OCI-LY7 (cell line): Measurements from ENCODE around the gene CLDN22. TPM values are rescaled to one million over a fixed set of nuclear protein-coding genes. Genes with fewer than 3 reads are reported as not detected.

ENCODE experiments used
- BruUV-seq: library from RNA; stranded (reverse); fragments of 400-500 nt; replicated peaks from 2 replicates; lab custom pipeline; 2021; lab: Mats Ljungman, UMichigan
- CTCF ChIA-PET: fragments of 300-600 bp; sonication (Branson Sonifier 250); formaldehyde crosslinking; loops from one replicate; lab custom pipeline; 2022; ENCODE audit warnings: antibody characterized with exemption; ENCODE audit not compliant: unreplicated experiment; lab: Charles Lee
- POLR2A ChIA-PET: fragments of 300-600 bp; sonication (Branson Sonifier 250); formaldehyde crosslinking; loops from one replicate; lab custom pipeline; 2022; ENCODE audit warnings: antibody characterized with exemption; lab: Charles Lee
- DNase-seq: peaks from one replicate; pipeline ENCODE4 v3.0.0-alpha.2; 2015; ENCODE audit warnings: low spot score
- H2AFZ ChIP-seq: fragments of 200-600 bp; sonication (generic), shearing (Covaris generic); 2 replicates; pipeline ENCODE4 v1.6.1; 2014; ENCODE audit warnings: mild to moderate bottlenecking, antibody characterized with exemption, low read length, moderate library complexity
- H3K27ac ChIP-seq: fragments of 200-600 bp; sonication (generic); 2 replicates; pipeline ENCODE4 v1.5.1; 2014; ENCODE audit warnings: mixed run types, low read depth, mild to moderate bottlenecking, moderate library complexity, low read length, inconsistent platforms; ENCODE audit not compliant: poor library complexity, severe bottlenecking
- H3K36me3 ChIP-seq: fragments of 200-600 bp; sonication (generic); 2 replicates; pipeline ENCODE4 v1.6.1; 2014; ENCODE audit warnings: mild to moderate bottlenecking, antibody characterized with exemption, low read length, moderate library complexity, mixed read lengths; ENCODE audit not compliant: insufficient read depth
- H3K4me1 ChIP-seq: fragments of 200-600 bp; sonication (generic); 2 replicates; pipeline ENCODE4 v1.5.1; 2014; ENCODE audit warnings: mild to moderate bottlenecking, low read length; ENCODE audit not compliant: insufficient read depth, poor library complexity, severe bottlenecking
- H3K4me2 ChIP-seq: fragments of 200-600 bp; sonication (generic); 2 replicates; pipeline ENCODE4 v1.6.1; 2014; ENCODE audit warnings: mild to moderate bottlenecking, low read length
- H3K4me3 ChIP-seq: fragments of 200-600 bp; sonication (generic); 2 replicates; pipeline ENCODE4 v1.5.1; 2014; ENCODE audit warnings: mild to moderate bottlenecking, low read depth, low read length; ENCODE audit not compliant: poor library complexity, severe bottlenecking
- H3K79me2 ChIP-seq: fragments of 200-600 bp; sonication (generic); 2 replicates; pipeline ENCODE4 v1.6.1; 2016; ENCODE audit warnings: low read depth, mild to moderate bottlenecking, low read length, moderate library complexity, mixed read lengths; ENCODE audit not compliant: insufficient read depth
- H3K9me2 ChIP-seq: fragments of 200-600 bp; sonication (generic); 2 replicates; pipeline ENCODE4 v1.6.1; 2016; ENCODE audit warnings: mild to moderate bottlenecking, low read length, mixed read lengths; ENCODE audit not compliant: insufficient read depth
- H3K9me3 ChIP-seq: fragments of 200-600 bp; sonication (generic); 2 replicates; pipeline ENCODE4 v1.6.1; 2014; ENCODE audit warnings: mild to moderate bottlenecking, mixed run types, low read length, mixed read lengths
- H4K20me1 ChIP-seq: fragments of 200-600 bp; sonication (generic); 2 replicates; pipeline ENCODE4 v1.6.1; 2014; ENCODE audit warnings: mild to moderate bottlenecking, antibody characterized with exemption, low read length, moderate library complexity, mixed read lengths; ENCODE audit not compliant: insufficient read depth
- CTCF ChIP-seq: fragments of 200-600 bp; sonication (generic); conservative IDR thresholded peaks from 2 replicates; pipeline ENCODE4 v1.5.1; 2014; ENCODE audit warnings: mild to moderate bottlenecking, antibody characterized with exemption, low read length, moderate library complexity, mixed read lengths
- EZH2phosphoT487 ChIP-seq: fragments of 200-600 bp; sonication (generic); IDR thresholded peaks from 2 replicates; pipeline ENCODE4 v1.6.1; 2018; ENCODE audit warnings: low read depth, borderline replicate concordance, mild to moderate bottlenecking, mixed run types, antibody characterized with exemption, low read length, moderate library complexity, mixed read lengths
- intact Hi-C: fragments of 100-400 bp; cut with micrococcal nuclease; formaldehyde crosslinking; loops from one replicate; pipeline ENCODE4 v1.10.0; 2022; ENCODE audit not compliant: unreplicated experiment
- total RNA-seq, 2 experiments: library from RNA; depleted of rRNA in 1 of 2; stranded (reverse); fragments of >200 nt in 1 of 2; shearing (Covaris generic) in 1 of 2; gene quantifications; 2 replicates each; pipeline ENCODE4 v1.2.3, GENCODE V29; 2014 to 2022

Gene CLDN22
- total RNA-seq, 2 experiments from 2014 or later = not detected

- no peaks in the 10 kb centered on the region for H3K9me2 ChIP-seq
- no peak for DNase-seq
- TF ChIP-seq EZH2phosphoT487 (no peak), CTCF (no peak)
- ChIA-PET CTCF (no interaction called here), POLR2A (interaction anchor here (1.3 kb wide), 1 partner anchor 10 kb away, joined by 4 read pairs; no protein-coding TSS in a partner anchor)
- no peak overlapping the region for H3K4me3 ChIP-seq
- H3K9me3 ChIP-seq = no peaks in the 10 kb centered on the region
- H3K4me1 ChIP-seq = no peaks in the 10 kb centered on the region
- H3K4me2 ChIP-seq = no peak overlapping the region
- BruUV-seq = no TSS peak
- no peaks in the 10 kb centered on the region for H4K20me1 ChIP-seq
- H2AFZ ChIP-seq = no peak overlapping the region
- H3K36me3 ChIP-seq = no peaks in the 10 kb centered on the region
- H3K79me2 ChIP-seq = no peaks in the 10 kb centered on the region
- H3K27ac ChIP-seq = no peak overlapping the region
- intact Hi-C loops = no loop called here
These were observed 42.0 kb upstream of the CLDN22 start for GRCh38 chr4:183362036-183362435.

- Histone ChIP-seq H4K20me1 (no peaks in the 10 kb centered on the region), H3K79me2 (no peaks in the 10 kb centered on the region), H2AFZ (no peak overlapping the region), H3K9me3 (no peaks in the 10 kb centered on the region), H3K27ac (no peak overlapping the region), H3K4me1 (no peaks in the 10 kb centered on the region), H3K4me2 (no peak overlapping the region), H3K4me3 (no peak overlapping the region), H3K36me3 (no peaks in the 10 kb centered on the region), H3K9me2 (no peaks in the 10 kb centered on the region)
- ChIA-PET POLR2A (no interaction called here), CTCF (no interaction called here)
- DNase-seq = no peak
- no TSS peak for BruUV-seq
- TF ChIP-seq CTCF (no peak), EZH2phosphoT487 (no peak)
- intact Hi-C loops = no loop called here
These were observed 40.3 kb upstream of the CLDN22 start for GRCh38 chr4:183360161-183360919.

GRCh38 chr4:183358215-183358755, 38.2 kb upstream of the CLDN22 start:
- Histone ChIP-seq H3K79me2 (no peaks in the 10 kb centered on the region), H3K36me3 (no peaks in the 10 kb centered on the region), H3K9me3 (no peaks in the 10 kb centered on the region), H3K4me1 (no peaks in the 10 kb centered on the region), H3K27ac (no peak overlapping the region), H3K4me2 (no peak overlapping the region), H3K9me2 (no peaks in the 10 kb centered on the region), H3K4me3 (no peak overlapping the region), H4K20me1 (no peaks in the 10 kb centered on the region), H2AFZ (no peak overlapping the region)
- intact Hi-C loops = no loop called here
- ChIA-PET CTCF (no interaction called here), POLR2A (no interaction called here)
- TF ChIP-seq CTCF = no peak
- TF ChIP-seq EZH2phosphoT487 = no peak
- BruUV-seq = no TSS peak
- no peak for DNase-seq
